H1 (cell line): ENCODE results near the gene RNF32. TPM values are rescaled to one million over a fixed set of nuclear protein-coding genes. Genes with fewer than 3 reads are reported as not detected.
"Not testable (repeated sequence)": the region's sequence is repeated elsewhere in the genome, so short reads cannot be mapped to it uniquely, and the experiment has no call there.

Experiments used
- CTCF ChIA-PET: fragments of 300-600 bp; sonication (Branson Sonifier 250); formaldehyde crosslinking; loops from one replicate; lab custom pipeline; 2021; ENCODE audit not compliant: partially characterized antibody; lab: Charles Lee
- POLR2A ChIA-PET: fragments of 300-600 bp; sonication (Branson Sonifier 250); formaldehyde crosslinking; loops from one replicate; lab custom pipeline; 2021; ENCODE audit warnings: inconsistent platforms; ENCODE audit not compliant: partially characterized antibody; lab: Charles Lee
- DNase-seq, 2 experiments: peaks; one replicate each; pipeline versions ENCODE4 v3.0.0 to v3.0.0-alpha.2; 2010 to 2022; ENCODE audit warnings: low spot score in 2 of 2, low read depth in 1 of 2, mixed read lengths in 1 of 2
- FAIRE-seq: peaks from 2 replicates; lab custom pipeline; 2011; peaks lifted over from hg19 to GRCh38; lab: Jason Lieb, UNC
- H2AFZ ChIP-seq: 2 replicates; pipeline ENCODE4 v1.8.1; 2012; ENCODE audit warnings: low read length, inconsistent platforms
- H2AK5ac ChIP-seq: 2 replicates; pipeline ENCODE4 v1.6.1; 2013; ENCODE audit warnings: low read depth, low read length
- H2BK120ac ChIP-seq: replicated peaks from 2 replicates; pipeline ENCODE3; 2013; ENCODE audit warnings: low read depth, low read length, inconsistent platforms
- H2BK12ac ChIP-seq: 2 replicates; pipeline ENCODE4 v1.6.1; 2013; ENCODE audit warnings: low read depth, low read length
- H2BK15ac ChIP-seq: 2 replicates; pipeline ENCODE4 v1.6.1; 2013; ENCODE audit warnings: low read length
- H2BK20ac ChIP-seq: 2 replicates; pipeline ENCODE4 v1.6.1; 2013; ENCODE audit warnings: low read length
- H2BK5ac ChIP-seq: 2 replicates; pipeline ENCODE4 v1.6.1; 2013; ENCODE audit warnings: low read depth, low read length
- H3K14ac ChIP-seq: 2 replicates; pipeline ENCODE4 v1.6.1; 2013; ENCODE audit warnings: inconsistent platforms; ENCODE audit not compliant: insufficient read length
- H3K18ac ChIP-seq: 2 replicates; pipeline ENCODE4 v1.6.1; 2013; ENCODE audit warnings: low read length; ENCODE audit errors: extremely low read depth
- H3K23ac ChIP-seq: 2 replicates; pipeline ENCODE4 v1.6.1; 2013; ENCODE audit warnings: inconsistent platforms; ENCODE audit not compliant: insufficient read length
- H3K23me2 ChIP-seq: 2 replicates; pipeline ENCODE4 v1.6.1; 2013; ENCODE audit warnings: low read depth, low read length
- H3K27ac ChIP-seq: 2 replicates; pipeline ENCODE4 v1.6.1; 2011; ENCODE audit warnings: low read depth, low read length, inconsistent platforms
- H3K27me3 ChIP-seq, 4 experiments: replicated peaks in 1 of 4; 1 replicate in 1 of 4; 2 replicates in 3 of 4; pipeline versions ENCODE4 v1.6.1 to v1.8.1; 2011 to 2013; ENCODE audit warnings: low read length in 3 of 4, mild to moderate bottlenecking in 3 of 4, inconsistent platforms in 2 of 4, mixed read lengths in 2 of 4, moderate library complexity in 1 of 4; ENCODE audit not compliant: control insufficient read depth in 3 of 4, insufficient read depth in 3 of 4; ENCODE audit errors: extremely low read depth in 1 of 4
- H3K36me3 ChIP-seq, 4 experiments: 2 replicates each; pipeline versions ENCODE4 v1.6.1 to v1.8.1; 2011 to 2013; ENCODE audit warnings: mild to moderate bottlenecking in 4 of 4, low read length in 3 of 4, moderate library complexity in 2 of 4, control low read depth in 1 of 4, inconsistent platforms in 1 of 4; ENCODE audit not compliant: insufficient read depth in 4 of 4, control insufficient read depth in 2 of 4
- H3K4ac ChIP-seq: replicated peaks from 2 replicates; pipeline ENCODE3; 2013; ENCODE audit warnings: low read length, low read depth, mixed read lengths, inconsistent platforms; ENCODE audit not compliant: insufficient read length
- H3K4me1 ChIP-seq, 4 experiments: replicated peaks in 1 of 4; 1 replicate in 1 of 4; 2 replicates in 3 of 4; pipeline versions ENCODE4 v1.6.1 to v1.8.1; 2011 to 2013; ENCODE audit warnings: low read length in 3 of 4, inconsistent platforms in 2 of 4, mixed read lengths in 1 of 4; ENCODE audit not compliant: insufficient read depth in 4 of 4, control insufficient read depth in 3 of 4
- H3K4me2 ChIP-seq, 2 experiments: 2 replicates each; pipeline versions ENCODE4 v1.6.1 to v1.8.1; 2011 to 2013; ENCODE audit warnings: low read depth in 2 of 2, low read length in 2 of 2, control low read depth in 1 of 2, inconsistent platforms in 1 of 2, mild to moderate bottlenecking in 1 of 2; ENCODE audit not compliant: insufficient read depth in 1 of 2
- H3K4me3 ChIP-seq, 4 experiments: fragments of 200-600, 300-600 bp in 1 of 4; sonication (generic), shearing (Covaris generic), sonication (Bioruptor Twin) in 1 of 4; 2 replicates each; pipeline versions ENCODE4 v1.5.1 to v1.8.1; 2011 to 2016; ENCODE audit warnings: low read length in 4 of 4, low read depth in 3 of 4, control low read depth in 2 of 4, inconsistent platforms in 2 of 4, mild to moderate bottlenecking in 2 of 4, mixed read lengths in 1 of 4, moderate library complexity in 1 of 4; ENCODE audit not compliant: insufficient read depth in 2 of 4; ENCODE audit errors: extremely low read depth in 1 of 4
- H3K56ac ChIP-seq: replicated peaks from 2 replicates; pipeline ENCODE3; 2013; ENCODE audit warnings: low read depth, mild to moderate bottlenecking, mixed read lengths, low read length, inconsistent platforms; ENCODE audit not compliant: insufficient read length
- H3K79me1 ChIP-seq: 2 replicates; pipeline ENCODE4 v1.6.1; 2013; ENCODE audit warnings: low read depth, low read length, control low read depth
- H3K79me2 ChIP-seq, 2 experiments: 2 replicates each; pipeline versions ENCODE4 v1.6.1 to v1.8.1; 2012 to 2013; ENCODE audit warnings: low read length in 2 of 2, mild to moderate bottlenecking in 2 of 2, inconsistent platforms in 1 of 2; ENCODE audit not compliant: insufficient read depth in 2 of 2, control insufficient read depth in 1 of 2
- H3K9ac ChIP-seq, 4 experiments: replicated peaks in 1 of 4; 1 replicate in 1 of 4; 2 replicates in 3 of 4; pipeline versions ENCODE4 v1.6.1 to v1.8.1; 2011 to 2013; ENCODE audit warnings: low read depth in 3 of 4, low read length in 3 of 4, control low read depth in 2 of 4, mild to moderate bottlenecking in 2 of 4, moderate library complexity in 2 of 4, inconsistent platforms in 1 of 4; ENCODE audit errors: extremely low read depth in 1 of 4
- H3K9me3 ChIP-seq, 2 experiments: 2 replicates each; pipeline versions ENCODE4 v1.6.1 to v1.8.1; 2012 to 2013; ENCODE audit warnings: mild to moderate bottlenecking in 2 of 2, moderate library complexity in 2 of 2, control low read depth in 1 of 2, inconsistent platforms in 1 of 2, low read depth in 1 of 2, low read length in 1 of 2, mixed read lengths in 1 of 2; ENCODE audit not compliant: insufficient read depth in 2 of 2
- H4K20me1 ChIP-seq, 2 experiments: replicated peaks in 1 of 2; 2 replicates each; pipeline versions ENCODE3 to v1.8.1; 2011 to 2013; ENCODE audit warnings: inconsistent platforms in 2 of 2, low read length in 2 of 2, mild to moderate bottlenecking in 1 of 2; ENCODE audit not compliant: insufficient read depth in 2 of 2, control insufficient read depth in 1 of 2
- H4K5ac ChIP-seq: 2 replicates; pipeline ENCODE4 v1.6.1; 2013; ENCODE audit warnings: low read length, low read depth, mixed read lengths, inconsistent platforms; ENCODE audit not compliant: insufficient read length
- H4K8ac ChIP-seq: 2 replicates; pipeline ENCODE4 v1.8.0; 2013; ENCODE audit warnings: mild to moderate bottlenecking, moderate library complexity, low read length, inconsistent platforms; ENCODE audit not compliant: insufficient read depth; ENCODE audit errors: extremely low read depth
- H4K91ac ChIP-seq: replicated peaks from 2 replicates; pipeline ENCODE3; 2013; ENCODE audit warnings: low read length, mixed read lengths, inconsistent platforms; ENCODE audit not compliant: insufficient read length
- ATF2 ChIP-seq: IDR thresholded peaks from 2 replicates; pipeline ENCODE4 v1.6.1; 2012; ENCODE audit warnings: low read length, inconsistent platforms
- WGBS, 2 experiments: shearing (Covaris generic) in 1 of 2; methylation state at CpG; one replicate each; pipeline versions ENCODE4 v1.1.6 to v1.1.7; 2013 to 2015; ENCODE audit warnings: low lambda C conversion rate in 2 of 2, mixed read lengths in 2 of 2, inconsistent platforms in 1 of 2, low coverage in 1 of 2, missing lambda C conversion rate in 1 of 2; ENCODE audit not compliant: insufficient replicate concordance in 2 of 2, insufficient coverage in 1 of 2, insufficient read length in 1 of 2; ENCODE audit errors: extremely low coverage in 1 of 2, missing lambda C conversion rate in 1 of 2; 5-methylcytosine and 5-hydroxymethylcytosine counted together
- polyA plus RNA-seq, 7 experiments: library from polyadenylated mRNA; depleted of rRNA in 3 of 7; stranded (reverse) in 5 of 7; unstranded in 2 of 7; fragments of >200 nt in 5 of 7; fragments of 200-250 nt in 2 of 7; gene quantifications; 1 replicate in 5 of 7; 2 replicates in 1 of 7; 4 replicates in 1 of 7; pipeline versions ENCODE4 v1.2.1 to v1.2.3, GENCODE V29; 2011 to 2013; ENCODE audit warnings: missing spikeins in 2 of 7, mixed read lengths in 2 of 7
- total RNA-seq: library from RNA; stranded (reverse); fragmentation: NEBNext Ultra II Directional; extraction: Animal tissue kit (Norgen Biotek cat#: 25700); gene quantifications from 2 replicates; pipeline ENCODE4 v1.2.1, GENCODE V29; 2021

Gene RNF32
- total and polyA plus RNA-seq, 2 of the 8 experiments (the other 6 are each of a cell fraction or from before 2014, with no cell fraction given): 0.48 to 1.2 TPM

DNA sequence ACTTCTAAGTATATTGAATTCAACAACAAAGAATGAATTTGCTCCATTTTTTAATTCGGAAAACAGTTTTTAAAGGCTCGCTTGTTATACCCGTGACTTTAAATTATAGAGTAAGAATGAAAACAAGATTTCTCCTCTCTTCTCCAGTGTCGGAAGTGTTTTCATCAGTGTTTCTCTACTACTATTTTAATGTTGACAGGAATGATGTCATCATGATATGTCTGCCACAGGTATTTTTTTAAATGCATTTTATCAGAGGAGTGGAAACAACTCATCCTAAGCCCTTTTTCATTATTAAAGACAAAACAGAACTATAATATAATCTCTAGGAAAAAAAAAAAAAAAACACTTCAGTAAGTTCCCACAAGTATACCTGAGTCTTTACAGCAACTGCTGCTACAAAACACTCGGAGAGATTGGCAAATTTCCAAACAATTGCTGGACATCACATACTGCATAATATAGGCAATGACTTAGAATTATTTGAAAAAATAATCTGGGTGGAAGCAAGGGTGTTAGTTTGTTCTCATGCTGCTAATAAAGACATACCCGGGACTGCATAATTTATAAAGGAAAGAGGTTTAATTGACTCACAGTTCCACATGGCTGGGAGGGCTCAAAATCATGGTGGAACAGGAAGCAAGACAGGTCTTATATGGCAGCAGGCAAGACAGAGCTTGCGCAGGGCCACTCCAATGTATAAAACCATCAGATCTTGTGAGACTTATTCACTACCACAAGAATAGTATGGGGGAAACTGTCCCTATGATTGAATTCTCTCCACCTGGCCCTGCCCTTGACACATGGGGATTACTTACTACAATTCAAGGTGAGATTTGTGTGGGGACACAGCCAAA lies 4.8 kb upstream of the RNF32 start (continued):
- TF ChIP-seq ATF2: no peak
- TF ChIP-seq, all 59 proteins: peak for 0

DNA sequence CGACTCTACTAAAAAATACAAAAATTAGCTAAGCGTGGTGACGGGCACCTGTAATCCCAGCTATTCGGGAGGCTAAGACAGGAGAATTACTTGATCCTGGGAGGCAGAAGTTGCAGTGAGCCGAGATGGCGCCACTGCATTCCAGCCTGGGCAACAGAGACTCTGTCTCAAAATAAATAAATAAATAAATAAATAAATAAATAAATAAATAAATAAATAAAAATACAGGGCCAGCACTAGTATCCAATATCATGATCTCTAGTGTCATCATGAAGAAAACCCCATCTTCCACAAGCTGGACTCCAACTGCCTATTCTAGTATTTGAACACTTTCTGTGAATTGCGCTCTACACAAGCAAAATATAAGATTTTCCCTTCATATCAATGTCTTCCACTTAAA lies 3.5 kb upstream of the RNF32 start:
- H4K5ac ChIP-seq, H3K23ac ChIP-seq, H3K56ac ChIP-seq, H3K9ac ChIP-seq, H4K91ac ChIP-seq, H2AFZ ChIP-seq, H2BK5ac ChIP-seq, FAIRE-seq, H3K4me1 ChIP-seq, H2AK5ac ChIP-seq, DNase-seq, H2BK15ac ChIP-seq, H2BK20ac ChIP-seq, H3K79me2 ChIP-seq, H3K14ac ChIP-seq, H3K36me3 ChIP-seq, H2BK12ac ChIP-seq, H4K8ac ChIP-seq, H3K4ac ChIP-seq, H4K20me1 ChIP-seq, H3K27me3 ChIP-seq, H3K23me2 ChIP-seq, POLR2A ChIA-PET, H3K4me2 ChIP-seq, H3K9me3 ChIP-seq, H2BK120ac ChIP-seq, H3K79me1 ChIP-seq, H3K18ac ChIP-seq, H3K4me3 ChIP-seq, H3K27ac ChIP-seq: not testable (repeated sequence)
- 97% methylated on average over 7 of the region's 7 CpGs; no CpG with 5 or more reads in 1 of the 2 experiments for WGBS, 2 experiments
- CTCF ChIA-PET: interaction anchor here (1.6 kb wide), 1 partner anchor 18 kb away, joined by 3 read pairs; no protein-coding TSS in a partner anchor
